GM19239 (cell line): ENCODE data around the gene CPT2.

ENCODE experiments used
- DNase-seq: peaks from one replicate; pipeline ENCODE4 v3.0.0; 2011; ENCODE audit warnings: low spot score; ENCODE audit not compliant: insufficient read length
- FAIRE-seq: peaks from 2 replicates; lab custom pipeline; 2011; peaks lifted over from hg19 to GRCh38; lab: Jason Lieb, UNC

Gene CPT2

GRCh38 chr1:53257454-53258081 lies 60.9 kb downstream of the CPT2 start:
- FAIRE-seq, result peak; percentile 57
- no peak for DNase-seq

- no peak for DNase-seq
- FAIRE-seq, result no peak
Measured at GRCh38 chr1:53258216-53258615, 61.6 kb downstream of the CPT2 start.

DNA sequence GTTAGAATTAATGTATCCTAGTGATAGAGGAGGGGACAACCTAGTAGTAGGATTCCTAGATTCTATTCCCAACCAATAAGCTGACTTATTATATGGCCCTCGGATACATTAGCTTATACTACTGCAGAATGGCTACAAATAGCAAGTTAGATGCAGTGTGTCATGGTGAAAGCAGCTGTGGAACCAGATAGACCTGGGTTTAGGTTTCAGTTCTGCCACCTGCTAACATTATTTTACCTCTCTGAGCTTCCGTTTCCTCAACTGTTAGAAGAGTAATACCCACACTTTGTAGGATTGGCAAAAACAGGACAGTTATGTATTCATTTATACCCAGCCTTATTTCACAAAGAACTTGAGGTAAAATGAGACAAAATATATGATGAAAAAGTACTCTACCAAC lies 63.3 kb downstream of the CPT2 start:
- peak; percentile 64 for FAIRE-seq

DNA sequence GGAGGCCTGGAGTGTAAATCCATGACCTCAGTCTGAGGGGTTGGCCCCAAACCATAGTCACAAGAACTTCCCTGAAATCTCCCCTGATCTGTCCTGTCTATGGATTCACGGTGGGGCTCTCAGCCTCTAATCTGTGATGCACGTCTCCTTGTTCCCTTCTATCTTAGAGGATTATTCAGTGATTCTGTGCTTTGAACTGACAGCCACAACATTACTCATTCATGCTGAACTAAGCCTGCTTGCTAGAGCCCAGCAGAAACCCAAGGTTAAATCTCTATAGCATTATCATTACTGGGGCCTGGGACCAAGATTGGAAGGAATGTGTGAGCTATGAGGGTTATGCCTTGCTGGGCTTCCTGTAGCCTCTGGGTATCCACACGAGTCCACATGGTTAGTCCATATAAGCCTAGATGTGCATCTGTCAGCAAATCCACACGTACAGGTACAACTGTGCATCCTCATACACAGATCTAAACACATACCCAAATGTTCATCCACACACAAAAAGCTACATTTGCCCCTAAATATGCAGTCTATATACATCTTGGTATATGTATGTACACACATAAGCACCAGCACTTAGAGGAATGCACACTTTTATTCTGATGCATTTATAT lies 64.1 kb downstream of the CPT2 start:
- FAIRE-seq, result no peak
- DNase-seq, result no peak

More for the DNA sequence above, 63.3 kb downstream of the CPT2 start:
- DNase-seq, result no peak

GRCh38 chr1:53262000-53262399 lies 65.4 kb downstream of the CPT2 start:
- FAIRE-seq, result no peak
- no peak for DNase-seq
